ENCODE results near the gene CDH8.
"Not testable (repeated sequence)": the region's sequence is repeated elsewhere in the genome, so short reads cannot be mapped to it uniquely, and the experiment has no call there.

Gene CDH8

DNA sequence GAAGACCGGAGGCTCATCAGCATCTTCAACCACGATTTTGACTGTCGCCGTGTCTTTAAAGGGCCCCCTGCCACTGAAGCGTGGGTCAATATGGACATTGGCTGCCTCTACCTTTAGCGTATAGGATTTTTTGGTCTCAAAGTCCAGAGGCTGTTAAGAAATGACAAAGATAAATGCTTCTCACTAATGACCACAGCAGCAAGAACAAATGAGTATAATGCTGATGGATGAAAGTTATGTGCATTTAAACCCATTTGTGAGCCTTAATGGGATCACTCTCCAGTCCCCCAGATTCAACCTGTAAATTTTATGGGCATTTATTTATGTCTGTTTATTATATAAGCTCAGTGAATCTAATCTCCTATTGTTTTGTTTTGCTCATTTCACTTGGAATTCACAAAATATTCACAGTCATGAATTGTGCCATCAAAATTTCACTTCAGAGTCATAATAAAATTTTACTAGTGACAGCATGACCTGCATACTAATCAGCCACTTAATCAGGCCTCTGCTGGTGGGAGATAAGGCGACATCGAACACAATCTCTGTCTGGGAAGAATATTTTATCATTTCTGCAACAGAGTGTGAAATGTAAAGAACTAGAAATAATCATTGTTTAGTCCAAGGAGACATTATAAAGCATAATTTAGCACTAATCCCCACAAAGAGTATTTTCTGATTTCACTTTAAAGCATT is 218.5 kb downstream of the CDH8 start:
- H3K4me1 ChIP-seq = no peaks in the 10 kb centered on the region
- TF ChIP-seq, protein P1, sequence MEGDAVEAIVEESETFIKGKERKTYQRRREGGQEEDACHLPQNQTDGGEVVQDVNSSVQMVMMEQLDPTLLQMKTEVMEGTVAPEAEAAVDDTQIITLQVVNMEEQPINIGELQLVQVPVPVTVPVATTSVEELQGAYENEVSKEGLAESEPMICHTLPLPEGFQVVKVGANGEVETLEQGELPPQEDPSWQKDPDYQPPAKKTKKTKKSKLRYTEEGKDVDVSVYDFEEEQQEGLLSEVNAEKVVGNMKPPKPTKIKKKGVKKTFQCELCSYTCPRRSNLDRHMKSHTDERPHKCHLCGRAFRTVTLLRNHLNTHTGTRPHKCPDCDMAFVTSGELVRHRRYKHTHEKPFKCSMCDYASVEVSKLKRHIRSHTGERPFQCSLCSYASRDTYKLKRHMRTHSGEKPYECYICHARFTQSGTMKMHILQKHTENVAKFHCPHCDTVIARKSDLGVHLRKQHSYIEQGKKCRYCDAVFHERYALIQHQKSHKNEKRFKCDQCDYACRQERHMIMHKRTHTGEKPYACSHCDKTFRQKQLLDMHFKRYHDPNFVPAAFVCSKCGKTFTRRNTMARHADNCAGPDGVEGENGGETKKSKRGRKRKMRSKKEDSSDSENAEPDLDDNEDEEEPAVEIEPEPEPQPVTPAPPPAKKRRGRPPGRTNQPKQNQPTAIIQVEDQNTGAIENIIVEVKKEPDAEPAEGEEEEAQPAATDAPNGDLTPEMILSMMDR (IDR thresholded peaks at IDR 0.05; ENCODE audit: low read depth, low read length) = no peak
- no peaks in the 10 kb centered on the region for H3K27me3 ChIP-seq
- DNase-seq = no peak
- no peaks in the 10 kb centered on the region for H3K36me3 ChIP-seq
- no peak overlapping the region for H3K4me3 ChIP-seq (ENCODE audit: low read depth, low read length)
- H3K9me3 ChIP-seq = no peaks in the 10 kb centered on the region

DNA sequence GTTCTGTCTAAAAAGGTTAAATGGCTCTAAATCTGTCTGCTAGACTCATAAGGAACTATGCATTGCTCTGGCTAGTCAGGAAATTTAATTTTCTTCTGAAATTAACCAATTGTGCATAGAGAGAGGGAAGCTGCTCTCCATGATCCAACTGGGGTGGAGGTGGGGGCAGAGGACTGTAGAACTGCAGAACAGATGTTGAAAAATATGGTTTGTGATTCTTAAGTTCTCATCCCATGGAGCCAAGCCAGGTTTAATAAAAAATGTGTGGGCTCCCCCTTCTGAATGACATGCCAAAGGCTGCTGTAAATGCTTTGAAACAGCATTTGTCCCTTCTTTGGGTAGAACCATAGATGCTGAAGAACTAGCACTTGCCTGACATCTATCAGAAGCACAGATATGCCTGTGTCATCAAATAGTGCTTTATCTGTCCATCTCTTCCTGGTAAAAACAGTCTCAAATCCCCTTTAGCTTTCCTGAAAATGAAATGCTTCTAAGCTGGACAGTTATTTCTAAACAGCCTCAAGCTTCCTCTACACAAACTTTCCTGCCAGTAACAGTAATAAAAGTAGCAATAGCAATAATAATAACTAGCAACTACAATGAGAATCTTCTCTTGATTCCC is 221.4 kb downstream of the CDH8 start:
- no peaks in the 10 kb centered on the region for H3K4me1 ChIP-seq
- no peak overlapping the region for H3K4me3 ChIP-seq (ENCODE audit: low read depth, low read length)
- no peak for DNase-seq

DNA sequence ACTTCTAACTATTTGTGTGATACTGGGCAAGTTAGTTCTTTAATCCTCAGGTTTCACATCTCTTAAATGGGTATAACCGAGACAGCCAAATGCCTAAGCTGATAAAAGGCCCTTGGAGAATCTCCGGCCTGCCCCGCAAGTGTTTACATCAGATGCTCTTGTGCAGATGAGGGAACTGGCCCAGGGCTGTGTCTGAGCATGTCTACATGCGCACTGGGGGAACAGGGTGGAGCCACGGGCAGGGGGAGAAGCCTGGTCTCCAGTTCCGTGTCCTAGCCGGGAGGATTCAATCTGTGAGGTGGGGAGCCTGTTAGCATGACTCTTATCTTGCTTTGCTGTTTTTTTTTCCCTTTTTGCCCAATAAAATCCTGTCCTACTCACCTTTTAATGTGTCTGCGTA is 222.9 kb downstream of the CDH8 start:
- TF ChIP-seq, protein P1 (IDR thresholded peaks at IDR 0.05; ENCODE audit: low read depth, low read length) = no peak
- H3K27me3 ChIP-seq = no peaks in the 10 kb centered on the region
- no peak for DNase-seq
- no peaks in the 10 kb centered on the region for H3K4me1 ChIP-seq
- H3K36me3 ChIP-seq = no peaks in the 10 kb centered on the region
- no peaks in the 10 kb centered on the region for H3K9me3 ChIP-seq
- no peak overlapping the region for H3K4me3 ChIP-seq (ENCODE audit: low read depth, low read length)

More for the DNA sequence above, 221.4 kb downstream of the CDH8 start:
- Histone ChIP-seq H3K9me3 (no peaks in the 10 kb centered on the region), H3K27me3 (no peaks in the 10 kb centered on the region), H3K36me3 (no peaks in the 10 kb centered on the region)
- TF ChIP-seq, protein P1 (IDR thresholded peaks at IDR 0.05; ENCODE audit: low read depth, low read length) = no peak

DNA sequence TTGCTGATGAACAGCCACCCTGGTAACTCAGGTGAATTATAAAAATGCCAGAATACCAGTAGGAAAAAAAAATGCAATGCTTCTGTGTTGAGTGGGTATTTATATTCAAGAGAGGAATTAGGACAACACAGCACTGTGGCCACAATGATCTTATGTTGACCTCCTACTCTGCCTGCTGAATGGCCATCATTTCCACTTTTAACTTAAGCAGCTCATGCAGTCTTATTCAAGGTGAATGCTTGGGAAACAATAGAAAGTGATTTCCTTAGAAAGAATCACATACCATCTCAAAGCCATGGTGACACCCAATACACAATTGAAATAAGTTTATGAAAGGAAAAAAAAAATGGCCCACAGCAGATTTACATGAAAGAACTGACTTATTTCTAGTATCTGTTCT is 224.0 kb downstream of the CDH8 start:
- H3K27me3 ChIP-seq = no peaks in the 10 kb centered on the region
- H3K4me3 ChIP-seq (ENCODE audit: low read depth, low read length) = no peak overlapping the region
- H3K9me3 ChIP-seq = no peaks in the 10 kb centered on the region
- H3K36me3 ChIP-seq = no peaks in the 10 kb centered on the region
- no peaks in the 10 kb centered on the region for H3K4me1 ChIP-seq
- no peak for DNase-seq
- TF ChIP-seq, protein P1 (IDR thresholded peaks at IDR 0.05; ENCODE audit: low read depth, low read length) = no peak

DNA sequence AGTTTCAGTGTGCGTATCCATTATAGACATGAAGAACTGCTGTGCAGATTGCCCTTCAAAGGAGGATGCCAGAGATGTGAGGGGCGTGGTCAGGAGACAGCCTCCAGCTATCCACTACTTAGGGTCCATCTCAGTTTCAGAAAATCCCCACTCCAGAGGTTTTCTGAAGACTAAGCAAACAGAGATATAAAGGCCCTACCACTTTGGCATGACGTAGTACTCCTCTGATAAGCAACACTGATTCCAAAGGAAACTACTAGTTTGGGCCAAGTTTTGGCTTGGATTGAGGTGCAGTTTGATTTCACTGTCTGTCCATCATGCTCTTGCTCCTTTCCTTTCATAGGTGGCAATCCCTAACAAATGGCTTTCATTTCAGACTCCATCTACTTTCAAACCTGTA is 228.7 kb downstream of the CDH8 start:
- no peaks in the 10 kb centered on the region for H3K9me3 ChIP-seq
- H3K27me3 ChIP-seq = no peaks in the 10 kb centered on the region
- H3K4me1 ChIP-seq = no peaks in the 10 kb centered on the region
- H3K36me3 ChIP-seq = no peaks in the 10 kb centered on the region
- TF ChIP-seq, protein P1 (IDR thresholded peaks at IDR 0.05; ENCODE audit: low read depth, low read length) = no peak
- no peak overlapping the region for H3K4me3 ChIP-seq (ENCODE audit: low read depth, low read length)
- DNase-seq = no peak

DNA sequence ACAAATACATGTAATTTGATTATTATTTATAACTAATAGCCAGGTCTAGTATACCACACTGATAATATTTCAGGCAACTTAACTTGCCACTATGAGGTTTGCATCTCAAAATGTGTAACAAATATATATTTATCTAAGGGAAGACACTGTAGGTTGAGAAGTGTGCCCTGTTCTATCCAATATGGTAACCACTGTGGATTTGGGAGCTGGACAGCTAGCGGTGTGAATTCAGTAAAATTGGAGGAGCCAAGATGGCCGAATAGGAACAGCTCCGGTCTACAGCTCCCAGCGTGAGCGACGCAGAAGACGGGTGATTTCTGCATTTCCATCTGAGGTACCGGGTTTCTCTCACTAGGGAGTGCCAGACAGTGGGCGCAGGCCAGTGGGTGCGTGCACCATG is 235.0 kb downstream of the CDH8 start:
- H3K36me3 ChIP-seq; H3K4me3 ChIP-seq (ENCODE audit: low read depth, low read length); DNase-seq; H3K27me3 ChIP-seq; H3K4me1 ChIP-seq; H3K9me3 ChIP-seq: not testable (repeated sequence)

Data from BE2C (cell line).